ENCODE measurements around the gene OPRD1. TPM values are rescaled to one million over a fixed set of nuclear protein-coding genes. Genes with fewer than 3 reads are reported as not detected.

Gene OPRD1
- total RNA-seq, 1 donor from 2014 or later, result not detected

GRCh38 chr1:28913786-28914227 is 101.8 kb downstream of the OPRD1 start:
- no peak for DNase-seq (ENCODE audit: low read depth)
- peak overlapping the region; percentile 56 for H3K4me3 ChIP-seq (ENCODE audit: low read depth, low read length)
- TF ChIP-seq CTCF (conservative IDR thresholded peaks at IDR 0.05; ENCODE audit: low read depth, low read length), result no peak

- DNase-seq (ENCODE audit: low read depth), result no peak
- no peak for TF ChIP-seq CTCF (conservative IDR thresholded peaks at IDR 0.05; ENCODE audit: low read depth, low read length)
- peak within 1 kb of the TSS; percentile 56 for H3K4me3 ChIP-seq (ENCODE audit: low read depth, low read length)
These were observed 102.5 kb downstream of the OPRD1 start, which contains the start of gene EPB41 for GRCh38 chr1:28914228-28915030. Gene EPB41, plus strand, starts transcription at chr1:28914569. Its CDS starts 72,869 bp downstream, at chr1:28987438.

GRCh38 chr1:28915031-28915895 is 103.3 kb downstream of the OPRD1 start:
- TF ChIP-seq CTCF (conservative IDR thresholded peaks at IDR 0.05; ENCODE audit: low read depth, low read length), result no peak
- no peak for DNase-seq (ENCODE audit: low read depth)

GRCh38 chr1:28917757-28918118 is 105.8 kb downstream of the OPRD1 start:
- H3K4me3 ChIP-seq (ENCODE audit: low read depth, low read length), result no peak overlapping the region
- no peak for DNase-seq (ENCODE audit: low read depth)
- no peak for TF ChIP-seq CTCF (conservative IDR thresholded peaks at IDR 0.05; ENCODE audit: low read depth, low read length)

More at GRCh38 chr1:28915031-28915895, 103.3 kb downstream of the OPRD1 start:
- H3K4me3 ChIP-seq (ENCODE audit: low read depth, low read length), result peak overlapping the region; percentile 56

Other genes with a start within 250 kb of the OPRD1 start
- gene RAB42, start 219.9 kb upstream of the OPRD1 start, total RNA-seq, result 14.5 and 18.3 TPM in 2 replicates
- gene TAF12, start 169.1 kb upstream of the OPRD1 start, total RNA-seq, result 18.6 and 22.4 TPM in 2 replicates
- gene RNU11, start 163.6 kb upstream of the OPRD1 start, total RNA-seq, result not detected in 2 replicates
- 9.5 and 11.5 TPM in 2 replicates for gene GMEB1, start 143.4 kb upstream of the OPRD1 start, total RNA-seq
- 49.8 and 76.0 TPM in 2 replicates for gene YTHDF2, start 75.2 kb upstream of the OPRD1 start, total RNA-seq
- gene EPB41, start 102.4 kb downstream of the OPRD1 start, total RNA-seq, result 15.5 and 16.1 TPM in 2 replicates

All from epithelial cell of proximal tubule (primary cell).